HG02852 (cell line): Measurements from ENCODE around the gene HAPLN3.

ENCODE experiments used
- ATAC-seq: cut with Tn5 transposase; IDR thresholded peaks from one replicate; pipeline ENCODE4 v1.9.1; 2021; ENCODE audit warnings: mild to moderate bottlenecking, moderate library complexity; ENCODE audit not compliant: unreplicated experiment

The HAPLN3 gene

DNA sequence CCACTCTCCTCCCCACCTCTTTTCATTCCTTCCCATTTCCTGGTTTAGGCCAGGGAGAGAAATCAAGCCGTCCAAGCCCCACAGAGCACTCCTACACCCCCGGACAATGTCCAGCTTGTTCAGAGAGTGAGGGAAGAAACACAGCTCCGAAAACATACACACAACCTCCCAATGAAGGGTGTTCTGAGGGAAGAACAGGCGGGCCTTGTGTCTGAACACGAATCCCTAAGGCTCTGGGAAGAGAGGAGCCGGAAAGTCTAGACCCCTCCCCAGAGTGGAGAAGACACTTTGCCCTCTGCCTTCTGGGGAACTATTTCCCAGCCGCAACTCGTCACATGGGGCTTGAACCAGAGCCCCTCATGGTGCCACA, 61.6 kb downstream of the HAPLN3 start:
- ATAC-seq: no peak

DNA sequence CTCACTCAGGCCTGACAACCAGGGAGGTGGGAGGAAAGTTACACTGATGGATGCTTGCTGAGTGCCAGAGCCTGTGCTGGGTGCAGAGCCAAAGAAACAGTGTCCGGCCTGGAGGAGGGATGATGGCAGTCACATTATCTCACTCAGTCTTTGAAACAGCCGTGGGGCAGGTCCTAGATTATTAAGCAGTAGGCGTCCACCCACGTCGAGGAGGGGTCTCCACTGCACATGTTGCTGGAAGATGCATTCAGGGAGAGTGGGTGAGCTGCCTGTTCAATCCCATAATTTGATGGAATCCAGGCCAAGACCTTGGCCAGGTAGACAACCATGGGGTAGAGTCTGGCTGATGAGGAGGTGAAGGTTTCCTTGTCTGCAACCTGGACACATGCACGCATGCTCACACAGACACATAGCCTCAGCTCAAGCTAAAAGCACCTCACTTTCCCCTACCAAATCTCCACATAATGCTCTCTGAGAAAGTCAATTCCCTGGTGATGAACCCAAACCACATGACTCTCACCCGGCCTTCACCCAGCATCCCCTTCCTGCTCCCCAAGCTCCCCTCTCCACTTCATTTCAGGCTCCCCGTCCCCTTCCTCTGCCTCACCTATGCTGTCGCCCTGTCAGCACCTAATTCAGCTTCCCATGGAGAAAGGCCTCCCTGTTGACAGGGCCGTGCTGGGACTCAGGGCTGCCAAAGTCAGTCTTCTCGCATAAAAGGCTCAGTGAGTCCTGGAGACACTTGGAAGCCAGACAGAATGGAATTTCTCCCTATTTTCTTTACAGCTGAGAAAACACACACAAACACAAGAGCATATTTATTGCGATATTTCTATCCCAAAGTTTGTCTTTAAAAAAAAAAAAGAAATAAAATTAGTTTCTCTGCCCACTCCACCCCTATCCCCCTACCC, 62.3 kb downstream of the HAPLN3 start:
- no peak for ATAC-seq

DNA sequence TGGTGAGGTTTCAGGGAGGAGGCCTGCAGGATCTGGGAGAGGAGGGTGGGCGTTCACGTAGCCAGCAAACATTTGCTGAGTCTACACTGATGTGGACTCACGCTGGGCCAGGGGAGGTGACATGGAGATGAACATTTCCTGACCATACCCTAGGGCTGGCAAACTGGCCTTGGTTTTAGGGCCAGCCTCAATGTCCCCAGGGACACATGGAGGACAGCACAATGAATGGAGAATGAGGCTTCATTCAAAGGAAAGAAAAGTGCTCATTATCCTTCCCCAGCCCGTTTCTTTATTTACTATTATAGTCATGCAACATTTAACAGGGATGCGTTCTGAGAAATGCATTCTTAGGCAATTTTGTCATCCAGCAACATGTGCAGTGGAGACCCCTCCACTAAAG, 65.3 kb downstream of the HAPLN3 start:
- no peak for ATAC-seq

DNA sequence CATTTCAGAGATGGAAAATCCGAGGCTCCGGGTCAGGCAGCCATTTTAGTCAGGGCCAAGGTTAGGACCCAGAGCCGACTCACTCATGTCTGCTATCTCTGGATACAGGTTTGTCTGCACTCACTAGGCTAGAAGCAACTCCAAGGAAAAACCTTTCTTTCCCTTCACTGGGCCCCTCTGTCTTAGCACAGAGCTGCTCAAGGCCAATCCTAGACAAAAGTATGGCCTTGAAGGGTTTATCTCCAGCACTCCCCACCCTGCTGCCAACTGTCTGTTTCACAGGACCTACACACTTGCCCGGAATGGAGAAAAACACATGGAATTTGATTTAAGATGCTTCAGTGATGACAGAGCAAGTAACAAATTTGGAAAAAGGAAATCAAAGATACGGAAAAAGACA, 66.6 kb downstream of the HAPLN3 start:
- no peak for ATAC-seq
